Astrocyte (in vitro differentiated cells and primary cell): ENCODE data around the gene PJA2. TPM values are rescaled to one million over a fixed set of nuclear protein-coding genes. Genes with fewer than 3 reads are reported as not detected.

Experiments used
- DNase-seq: peaks from one replicate; pipeline ENCODE4 v3.0.0-alpha.2; 2010; ENCODE audit warnings: low read depth
- FAIRE-seq: peaks from 2 replicates; lab custom pipeline; 2011; peaks lifted over from hg19 to GRCh38; lab: Jason Lieb, UNC
- H2AFZ ChIP-seq: 2 replicates; pipeline ENCODE4 v1.6.0; 2012; ENCODE audit warnings: low read depth, low read length, inconsistent platforms
- H3K27ac ChIP-seq: 2 replicates; pipeline ENCODE4 v1.5.1; 2011; ENCODE audit warnings: low read depth, low read length, inconsistent platforms
- H3K27me3 ChIP-seq: 2 replicates; pipeline ENCODE4 v1.6.0; 2011; ENCODE audit warnings: low read length, inconsistent platforms; ENCODE audit not compliant: insufficient read depth
- H3K36me3 ChIP-seq: 2 replicates; pipeline ENCODE4 v1.5.1; 2011; ENCODE audit warnings: low read length, inconsistent platforms; ENCODE audit not compliant: insufficient read depth
- H3K4me1 ChIP-seq: 2 replicates; pipeline ENCODE4 v1.5.1; 2011; ENCODE audit warnings: low read length, inconsistent platforms; ENCODE audit not compliant: insufficient read depth
- H3K4me2 ChIP-seq: 2 replicates; pipeline ENCODE4 v1.6.0; 2012; ENCODE audit warnings: low read length, inconsistent platforms
- H3K4me3 ChIP-seq: 2 replicates; pipeline ENCODE4 v1.5.1; 2011; ENCODE audit warnings: low read depth, mild to moderate bottlenecking, low read length, inconsistent platforms; ENCODE audit not compliant: insufficient read depth
- H3K79me2 ChIP-seq: 2 replicates; pipeline ENCODE4 v1.6.0; 2012; ENCODE audit warnings: mild to moderate bottlenecking, low read length, inconsistent platforms; ENCODE audit not compliant: insufficient read depth
- H3K9ac ChIP-seq: 2 replicates; pipeline ENCODE4 v1.6.0; 2012; ENCODE audit warnings: mild to moderate bottlenecking, low read length, inconsistent platforms
- H3K9me3 ChIP-seq: 2 replicates; pipeline ENCODE4 v1.5.1; 2012; ENCODE audit warnings: low read depth, mild to moderate bottlenecking, low read length, inconsistent platforms; ENCODE audit not compliant: insufficient read depth
- H4K20me1 ChIP-seq: 2 replicates; pipeline ENCODE4 v1.6.0; 2012; ENCODE audit warnings: low read length, inconsistent platforms; ENCODE audit not compliant: insufficient read depth
- H3K27ac Mint-ChIP-seq: one replicate; pipeline ENCODE4 v1.8.0; 2021; ENCODE audit warnings: mild to moderate bottlenecking, mixed read lengths; ENCODE audit not compliant: unreplicated experiment
- H3K27me3 Mint-ChIP-seq: one replicate; pipeline ENCODE4 v1.8.0; 2021; ENCODE audit warnings: low read depth, mixed read lengths; ENCODE audit not compliant: unreplicated experiment
- H3K36me3 Mint-ChIP-seq: one replicate; pipeline ENCODE4 v1.8.0; 2021; ENCODE audit warnings: low read depth, mixed read lengths; ENCODE audit not compliant: unreplicated experiment
- H3K4me1 Mint-ChIP-seq: one replicate; pipeline ENCODE4 v1.8.0; 2021; ENCODE audit warnings: low read depth, mixed read lengths; ENCODE audit not compliant: unreplicated experiment
- H3K4me3 Mint-ChIP-seq: one replicate; pipeline ENCODE4 v1.8.0; 2021; ENCODE audit warnings: mild to moderate bottlenecking, moderate library complexity, mixed read lengths; ENCODE audit not compliant: unreplicated experiment
- H3K9me3 Mint-ChIP-seq: one replicate; pipeline ENCODE4 v1.8.0; 2021; ENCODE audit warnings: mild to moderate bottlenecking, mixed read lengths; ENCODE audit not compliant: unreplicated experiment
- CTCF ChIP-seq: IDR thresholded peaks from 2 replicates; pipeline ENCODE4 v1.5.1; 2011; ENCODE audit warnings: low read depth, mild to moderate bottlenecking, inconsistent platforms, low read length, moderate library complexity; ENCODE audit not compliant: insufficient read depth
- EZH2 ChIP-seq: IDR thresholded peaks from 2 replicates; pipeline ENCODE4 v1.6.1; 2012; ENCODE audit warnings: mild to moderate bottlenecking, low read length, inconsistent platforms; ENCODE audit not compliant: insufficient read depth
- total RNA-seq: library from RNA; stranded (reverse); gene quantifications from 2 replicates; pipeline ENCODE4 v1.2.1, GENCODE V29; 2021

PJA2 gene
- total RNA-seq, 1 donor from 2014 or later, result 107 TPM

DNA sequence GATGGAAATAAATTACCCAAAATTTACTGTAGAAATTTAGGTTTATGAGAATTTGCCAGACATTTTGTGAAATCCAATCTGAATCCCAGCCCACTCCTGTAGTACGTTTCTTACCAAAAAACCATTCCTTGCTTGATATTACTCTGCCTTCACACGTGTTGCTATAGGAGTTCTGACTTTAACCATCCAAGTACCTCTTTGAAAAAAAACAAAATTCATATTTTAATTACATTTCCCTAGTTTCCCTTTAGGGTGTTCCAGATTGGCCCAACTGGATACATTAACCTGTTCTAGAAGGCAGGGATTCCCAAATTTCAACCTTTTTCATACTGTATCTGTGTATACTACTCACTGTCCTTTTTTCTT, 1.4 kb upstream of the PJA2 start:
- DNase-seq (no peak), FAIRE-seq (no peak)
- Histone ChIP-seq H3K4me3 (peak overlapping the region; percentile 81), H3K27ac (peak overlapping the region; percentile 99), H3K9me3 (no peaks in the 10 kb centered on the region), H3K4me2 (peak overlapping the region; percentile 98), H3K27me3 (no peaks in the 10 kb centered on the region), H3K79me2 (peaks cover 34% of the 10 kb centered on the region), H4K20me1 (peaks cover 30% of the 10 kb centered on the region), H2AFZ (no peak overlapping the region), H3K4me1 (peaks cover 36% of the 10 kb centered on the region), H3K9ac (peak overlapping the region; percentile 98), H3K36me3 (no peaks in the 10 kb centered on the region)
- Mint-ChIP-seq H3K4me1 (peaks cover 29% of the 10 kb centered on the region), H3K27me3 (no peaks in the 10 kb centered on the region), H3K27ac (peak overlapping the region; percentile 98), H3K9me3 (peaks cover 12% of the 10 kb centered on the region), H3K4me3 (peak overlapping the region; percentile 99), H3K36me3 (peaks cover 1% of the 10 kb centered on the region)
- TF ChIP-seq EZH2, result no peak
- TF ChIP-seq CTCF, result no peak

GRCh38 chr5:109410389-109411148, 795 bp upstream of the PJA2 start:
- FAIRE-seq, result peak; percentile 20
- TF ChIP-seq EZH2 (no peak), CTCF (no peak)
- H3K27ac ChIP-seq, result peak overlapping the region; percentile 99

More at GRCh38 chr5:109410389-109411148, 795 bp upstream of the PJA2 start:
- Mint-ChIP-seq H3K27me3 (no peaks in the 10 kb centered on the region), H3K4me3 (peak overlapping the region; percentile 99), H3K9me3 (peaks cover 7% of the 10 kb centered on the region), H3K36me3 (peaks cover 1% of the 10 kb centered on the region), H3K27ac (peak overlapping the region; percentile 98), H3K4me1 (peaks cover 31% of the 10 kb centered on the region)
- peaks cover 36% of the 10 kb centered on the region for H3K4me1 ChIP-seq
- no peaks in the 10 kb centered on the region for H3K9me3 ChIP-seq
- H3K27me3 ChIP-seq, result no peaks in the 10 kb centered on the region
- H3K79me2 ChIP-seq, result peaks cover 40% of the 10 kb centered on the region
- H3K36me3 ChIP-seq, result no peaks in the 10 kb centered on the region
- peak overlapping the region; percentile 98 for H3K4me2 ChIP-seq
- H3K4me3 ChIP-seq, result peak overlapping the region; percentile 81
- peak overlapping the region; percentile 65 for H2AFZ ChIP-seq
- DNase-seq, result peak; percentile 62
- H4K20me1 ChIP-seq, result peaks cover 35% of the 10 kb centered on the region
- peak overlapping the region; percentile 98 for H3K9ac ChIP-seq
